Right atrium auricular region (tissue), 2 donors: ENCODE results near the gene STK38L. TPM values are rescaled to one million over a fixed set of nuclear protein-coding genes. Genes with fewer than 3 reads are reported as not detected.

Experiments
- DNase-seq: peaks from one replicate; pipeline ENCODE4 v3.0.0-alpha.2; 2019; ENCODE audit warnings: low spot score
- H3K27ac ChIP-seq, 2 donors: fragments of 200-600 bp; sonication (generic); 1 replicate in 1 of 2; 2 replicates in 1 of 2; pipeline ENCODE4 v1.5.1; 2016 to 2019
- H3K27me3 ChIP-seq, 2 donors: fragments of 200-600 bp; sonication (generic); one replicate each; pipeline versions ENCODE4 v1.5.1 to v1.6.0; 2017 to 2019
- H3K36me3 ChIP-seq: fragments of 200-600 bp; sonication (generic); one replicate; pipeline ENCODE4 v1.5.1; 2016
- H3K4me1 ChIP-seq, 2 donors: fragments of 200-600 bp; sonication (generic); one replicate each; pipeline versions ENCODE4 v1.5.1 to v1.6.0; 2017 to 2019
- H3K4me3 ChIP-seq, 2 donors: fragments of 200-600 bp; sonication (generic); 1 replicate in 1 of 2; 2 replicates in 1 of 2; pipeline ENCODE4 v1.5.1; 2017 to 2019; ENCODE audit warnings: mild to moderate bottlenecking in 1 of 2, moderate library complexity in 1 of 2
- H3K9me3 ChIP-seq, 2 donors: fragments of 200-600 bp; sonication (generic); one replicate each; pipeline ENCODE4 v1.5.1; 2019
- CTCF ChIP-seq, 2 donors: fragments of 200-600 bp; sonication (generic); IDR thresholded peaks; one replicate each; pipeline ENCODE4 v1.5.1; 2019; ENCODE audit warnings: antibody characterized with exemption in 2 of 2
- total RNA-seq, 2 donors: library from RNA; depleted of rRNA; stranded (reverse); fragments of >200 nt; gene quantifications; one replicate each; pipeline ENCODE4 v1.1.0, GENCODE V29; 2016

The STK38L gene
- total RNA-seq, 2 donors from 2014 or later: 65.9 to 93.2 TPM

- no peaks in the 10 kb centered on the region for H3K4me1 ChIP-seq
- peaks cover 0 to 4% of the 10 kb centered on the region in 2 donors for H3K9me3 ChIP-seq
- no peak overlapping the region for H3K27ac ChIP-seq
- H3K4me3 ChIP-seq: no peak overlapping the region
- H3K36me3 ChIP-seq: no peaks in the 10 kb centered on the region
- no peak for TF ChIP-seq CTCF (IDR thresholded peaks at IDR 0.05)
- DNase-seq: no peak
- no peaks in the 10 kb centered on the region for H3K27me3 ChIP-seq
Measured at GRCh38 chr12:27212861-27213260, 31.2 kb upstream of the STK38L start.

- H3K36me3 ChIP-seq: no peaks in the 10 kb centered on the region
- no peak for DNase-seq
- H3K9me3 ChIP-seq: peaks cover 0 to 4% of the 10 kb centered on the region in 2 donors
- H3K27me3 ChIP-seq: no peaks in the 10 kb centered on the region
- no peak overlapping the region for H3K4me3 ChIP-seq
- no peak for TF ChIP-seq CTCF (IDR thresholded peaks at IDR 0.05)
- H3K4me1 ChIP-seq: no peaks in the 10 kb centered on the region
- H3K27ac ChIP-seq: no peak overlapping the region
Measured at GRCh38 chr12:27213304-27213703, 30.8 kb upstream of the STK38L start.

- H3K27ac ChIP-seq: no peak overlapping the region
- H3K4me1 ChIP-seq: no peaks in the 10 kb centered on the region
- no peak for TF ChIP-seq CTCF (IDR thresholded peaks at IDR 0.05)
- no peak for DNase-seq
- no peaks in the 10 kb centered on the region for H3K27me3 ChIP-seq
- no peaks in the 10 kb centered on the region for H3K36me3 ChIP-seq
- peaks cover 0 to 4% of the 10 kb centered on the region in 2 donors for H3K9me3 ChIP-seq
- H3K4me3 ChIP-seq: no peak overlapping the region
Measured at GRCh38 chr12:27213830-27214787, 30.0 kb upstream of the STK38L start.

GRCh38 chr12:27217590-27217989 is 26.5 kb upstream of the STK38L start:
- no peaks in the 10 kb centered on the region for H3K9me3 ChIP-seq
- no peaks in the 10 kb centered on the region for H3K36me3 ChIP-seq
- H3K27me3 ChIP-seq: no peaks in the 10 kb centered on the region
- no peak overlapping the region for H3K4me3 ChIP-seq
- no peak for TF ChIP-seq CTCF (IDR thresholded peaks at IDR 0.05)
- DNase-seq: no peak
- no peak overlapping the region for H3K27ac ChIP-seq
- H3K4me1 ChIP-seq: no peaks in the 10 kb centered on the region

- no peaks in the 10 kb centered on the region for H3K27me3 ChIP-seq
- DNase-seq: no peak
- H3K36me3 ChIP-seq: no peaks in the 10 kb centered on the region
- no peak overlapping the region for H3K27ac ChIP-seq
- no peaks in the 10 kb centered on the region for H3K9me3 ChIP-seq
- H3K4me3 ChIP-seq: no peak overlapping the region
- H3K4me1 ChIP-seq: no peaks in the 10 kb centered on the region
- TF ChIP-seq CTCF (IDR thresholded peaks at IDR 0.05): no peak
Measured at GRCh38 chr12:27219693-27220054, 24.4 kb upstream of the STK38L start.
